DND-41 (cell line): ENCODE measurements around the gene SIX3.

ENCODE experiments used
- CTCF ChIP-seq: IDR thresholded peaks from 2 replicates; pipeline ENCODE4 v1.5.1; 2012; ENCODE audit warnings: borderline replicate concordance, low read length, moderate library complexity, mild to moderate bottlenecking; ENCODE audit not compliant: poor library complexity, severe bottlenecking; ENCODE audit errors: extremely low read depth
- EZH2 ChIP-seq: IDR thresholded peaks from 3 replicates; pipeline ENCODE4 v1.6.1; 2012; ENCODE audit warnings: borderline replicate concordance, low read depth, mild to moderate bottlenecking, moderate library complexity, low read length, inconsistent platforms; ENCODE audit not compliant: severe bottlenecking

- no peak for TF ChIP-seq CTCF
- TF ChIP-seq EZH2: no peak
Measured at GRCh38 chr2:44936715-44937687, 4.5 kb upstream of the SIX3 start.
